Esophagus (tissue), 2 donors: Measurements from ENCODE around the gene CYP2F1. TPM values are rescaled to one million over a fixed set of nuclear protein-coding genes. Genes with fewer than 3 reads are reported as not detected.

Source experiments
- H3K27ac ChIP-seq, 2 donors: one replicate each; pipeline ENCODE4 v1.5.1; 2013; ENCODE audit warnings: low read depth in 2 of 2, mild to moderate bottlenecking in 2 of 2, inconsistent platforms in 1 of 2, low read length in 1 of 2, moderate library complexity in 1 of 2
- H3K27me3 ChIP-seq, 2 donors: one replicate each; pipeline ENCODE4 v1.6.1; 2013; ENCODE audit warnings: low read length in 2 of 2, control low read depth in 1 of 2, mild to moderate bottlenecking in 1 of 2; ENCODE audit not compliant: insufficient read depth in 2 of 2, control insufficient read depth in 1 of 2
- H3K36me3 ChIP-seq, 2 donors: one replicate each; pipeline ENCODE4 v1.6.1; 2013; ENCODE audit warnings: low read length in 1 of 2; ENCODE audit not compliant: control insufficient read depth in 2 of 2, insufficient read depth in 2 of 2
- H3K4me1 ChIP-seq, 2 donors: one replicate each; pipeline ENCODE4 v1.6.1; 2013; ENCODE audit warnings: low read length in 1 of 2; ENCODE audit not compliant: control insufficient read depth in 2 of 2, insufficient read depth in 2 of 2
- H3K4me3 ChIP-seq, 2 donors: one replicate each; pipeline ENCODE4 v1.5.1; 2013; ENCODE audit warnings: low read length in 2 of 2, mild to moderate bottlenecking in 2 of 2, low read depth in 1 of 2, moderate library complexity in 1 of 2
- H3K9me3 ChIP-seq, 2 donors: one replicate each; pipeline ENCODE4 v1.6.1; 2013; ENCODE audit warnings: mild to moderate bottlenecking in 2 of 2, low read depth in 1 of 2, low read length in 1 of 2, moderate library complexity in 1 of 2; ENCODE audit not compliant: control insufficient read depth in 2 of 2, insufficient read depth in 1 of 2
- WGBS, 2 donors: extraction: QIAGEN DNeasy Blood & Tissue Kit; methylation state at CpG; one replicate each; pipeline ENCODE4 v1.1.7; 2013; 5-methylcytosine and 5-hydroxymethylcytosine counted together
- polyA plus RNA-seq, 2 donors: library from polyadenylated mRNA; stranded (reverse); fragments of 200-250 nt; gene quantifications; one replicate each; pipeline ENCODE4 v1.2.3, GENCODE V29; 2013
- donor health status: healthy with polysubstance abuse.
- donor health status: Bipolar disorder and iron deficiency.

Gene CYP2F1
- polyA plus RNA-seq, 2 donors, result 2.0 to 2.2 TPM

- no peaks in the 10 kb centered on the region for H3K27me3 ChIP-seq
- H3K27ac ChIP-seq, result no peak overlapping the region
- H3K9me3 ChIP-seq, result no peaks in the 10 kb centered on the region
- no peaks in the 10 kb centered on the region for H3K36me3 ChIP-seq
- WGBS, 2 donors, result 75 to 89% methylated on average over 14 of the region's 14 CpGs
- no peaks in the 10 kb centered on the region for H3K4me1 ChIP-seq
- no peak overlapping the region for H3K4me3 ChIP-seq
These were observed 52.9 kb downstream of the CYP2F1 start for GRCh38 chr19:41166944-41167804.

DNA sequence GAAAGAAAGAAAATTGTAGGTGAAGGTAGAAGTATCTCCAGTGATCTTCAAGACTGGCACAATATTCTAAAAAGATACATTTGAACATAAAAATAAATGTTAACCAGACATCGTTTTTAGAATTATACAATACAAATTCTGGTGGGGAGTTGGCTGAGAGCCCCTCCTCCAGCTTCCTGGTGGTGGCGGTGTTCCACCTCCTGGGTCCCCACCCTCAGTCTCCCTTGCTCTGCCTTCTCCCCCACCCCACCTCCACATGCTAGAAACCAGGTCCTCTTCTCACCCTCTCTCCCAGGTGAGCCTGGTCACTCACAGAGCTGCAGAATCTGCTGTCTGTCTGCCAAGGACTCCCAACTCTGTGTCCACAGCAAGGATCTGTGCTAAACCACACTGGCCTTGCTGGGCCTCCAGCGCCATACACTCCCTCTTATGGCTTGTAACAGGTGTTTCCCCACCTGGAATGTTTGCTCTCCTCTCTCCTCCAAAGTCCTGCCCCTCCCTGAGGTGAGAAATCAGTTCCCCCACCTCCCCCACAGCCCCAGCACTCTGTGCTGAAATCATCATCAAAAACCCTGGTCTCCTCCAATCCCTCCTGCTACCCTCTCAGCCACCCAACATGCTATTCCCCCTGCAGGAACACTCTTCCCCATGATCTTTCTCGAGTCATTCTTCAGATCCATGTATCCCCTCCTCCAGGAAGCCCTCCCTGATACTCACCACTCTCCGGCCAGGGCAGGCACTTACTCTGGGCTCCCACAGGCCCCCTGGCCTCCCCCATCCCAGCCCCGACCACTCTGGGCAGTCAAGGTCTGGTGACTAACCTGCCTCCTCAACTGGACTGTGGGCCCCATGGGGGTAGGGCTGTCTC is 58.3 kb downstream of the CYP2F1 start:
- 58 to 73% methylated on average over 6 of the region's 6 CpGs for WGBS, 2 donors

GRCh38 chr19:41174297-41174928 is 60.2 kb downstream of the CYP2F1 start:
- 52 to 57% methylated on average over 15 of the region's 15 CpGs for WGBS, 2 donors
- H3K9me3 ChIP-seq, result no peaks in the 10 kb centered on the region
- no peaks in the 10 kb centered on the region for H3K27me3 ChIP-seq
- no peak overlapping the region for H3K4me3 ChIP-seq
- H3K36me3 ChIP-seq, result no peaks in the 10 kb centered on the region
- H3K27ac ChIP-seq, result peak overlapping the region in 1 of 2 donors; percentile 74
- H3K4me1 ChIP-seq, result peaks cover 0 to 3% of the 10 kb centered on the region in 2 donors

More for the DNA sequence above, 58.3 kb downstream of the CYP2F1 start:
- Histone ChIP-seq H3K36me3 (no peaks in the 10 kb centered on the region), H3K27ac (no peak overlapping the region), H3K27me3 (no peaks in the 10 kb centered on the region), H3K4me3 (no peak overlapping the region), H3K4me1 (peaks cover 0 to 3% of the 10 kb centered on the region in 2 donors), H3K9me3 (no peaks in the 10 kb centered on the region)

GRCh38 chr19:41175801-41176777 is 61.9 kb downstream of the CYP2F1 start:
- H3K36me3 ChIP-seq, result no peaks in the 10 kb centered on the region
- H3K4me1 ChIP-seq, result peaks cover 0 to 3% of the 10 kb centered on the region in 2 donors
- 22 to 28% methylated on average over 14 of the region's 14 CpGs for WGBS, 2 donors
- no peaks in the 10 kb centered on the region for H3K9me3 ChIP-seq
- H3K27me3 ChIP-seq, result no peaks in the 10 kb centered on the region
- H3K27ac ChIP-seq, result peak overlapping the region; percentile 34 to 48
- no peak overlapping the region for H3K4me3 ChIP-seq

Other genes with a start within 250 kb of the CYP2F1 start
- under 1 TPM in 1 of 2 donors, not detected in 1; 0.20 TPM for gene CYP2A7, start 232.2 kb upstream of the CYP2F1 start, polyA plus RNA-seq
- gene CYP2B6, start 123.2 kb upstream of the CYP2F1 start, polyA plus RNA-seq, result not detected
- not detected for gene CYP2A13, start 26.0 kb upstream of the CYP2F1 start, polyA plus RNA-seq
- 10 to 100 TPM in 1 of 2 donors, 1 to 10 TPM in 1; 8.7 to 10.5 TPM for gene CYP2S1, start 78.8 kb downstream of the CYP2F1 start, polyA plus RNA-seq
- gene AXL, start 104.8 kb downstream of the CYP2F1 start, polyA plus RNA-seq, result 1 to 10 TPM; 1.9 to 4.1 TPM
- gene HNRNPUL1, start 149.9 kb downstream of the CYP2F1 start, polyA plus RNA-seq, result 10 to 100 TPM; 64.9 to 73.4 TPM
- 10 to 100 TPM; 12.2 to 14.0 TPM for gene CCDC97, start 195.7 kb downstream of the CYP2F1 start, polyA plus RNA-seq
- gene TGFB1, start 239.5 kb downstream of the CYP2F1 start, polyA plus RNA-seq, result 10 to 100 TPM; 16.2 to 77.1 TPM
- 1 to 10 TPM; 3.1 to 6.0 TPM for gene B9D2, start 249.7 kb downstream of the CYP2F1 start, polyA plus RNA-seq